HG03139 (cell line): ENCODE results near the gene AGT.
"Not testable (repeated sequence)": the region's sequence is repeated elsewhere in the genome, so short reads cannot be mapped to it uniquely, and the experiment has no call there.

Experiments
- ATAC-seq: cut with Tn5 transposase; IDR thresholded peaks from one replicate; pipeline ENCODE4 v1.9.1; 2021; ENCODE audit not compliant: unreplicated experiment

AGT gene

GRCh38 chr1:230693221-230693620 is 20.7 kb downstream of the AGT start:
- ATAC-seq, result no peak

- no peak for ATAC-seq
Measured at GRCh38 chr1:230691615-230692014, 22.3 kb downstream of the AGT start.

- no peak for ATAC-seq
Measured at GRCh38 chr1:230690101-230690500, 23.8 kb downstream of the AGT start.

DNA sequence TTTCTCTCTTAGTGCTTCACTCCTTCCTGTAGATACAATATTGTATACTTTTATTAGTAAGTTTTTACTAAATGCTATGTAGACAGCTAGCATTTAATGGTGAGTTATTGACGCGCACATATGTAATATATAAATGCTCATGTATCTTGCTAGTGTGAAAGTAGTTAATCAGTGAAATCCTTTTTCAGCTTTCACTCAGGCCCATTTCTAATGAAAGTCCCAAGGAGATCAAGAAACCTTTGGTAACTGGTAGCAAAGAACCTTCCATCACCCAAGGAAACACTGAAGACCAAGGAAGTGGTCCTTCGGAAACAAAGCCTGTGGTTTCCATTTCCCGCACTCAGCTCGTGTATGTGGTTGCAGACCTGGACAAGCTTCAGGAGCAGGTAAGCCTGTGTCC is 27.2 kb downstream of the AGT start:
- ATAC-seq, result no peak

DNA sequence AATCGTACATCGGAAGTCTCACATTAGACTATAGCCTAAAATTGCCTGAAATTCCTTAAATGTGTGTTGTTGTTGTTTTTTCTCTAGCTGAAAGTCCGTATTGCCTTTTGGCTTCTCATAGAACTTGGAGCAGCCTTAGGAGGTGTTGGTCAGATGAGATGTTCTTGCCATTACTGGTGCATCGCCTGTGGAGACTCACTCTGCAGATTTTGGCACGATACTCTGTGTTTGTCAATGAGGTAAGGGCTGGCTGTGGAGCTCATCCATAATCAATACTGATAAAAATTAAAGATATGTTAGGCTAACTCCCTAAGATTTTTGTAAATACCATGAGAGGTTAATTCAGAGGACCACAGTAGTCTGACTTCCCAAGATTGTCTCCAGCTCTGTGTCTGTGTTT is 28.9 kb downstream of the AGT start:
- ATAC-seq, result no peak

GRCh38 chr1:230684146-230684545 is 29.8 kb downstream of the AGT start:
- no peak for ATAC-seq

DNA sequence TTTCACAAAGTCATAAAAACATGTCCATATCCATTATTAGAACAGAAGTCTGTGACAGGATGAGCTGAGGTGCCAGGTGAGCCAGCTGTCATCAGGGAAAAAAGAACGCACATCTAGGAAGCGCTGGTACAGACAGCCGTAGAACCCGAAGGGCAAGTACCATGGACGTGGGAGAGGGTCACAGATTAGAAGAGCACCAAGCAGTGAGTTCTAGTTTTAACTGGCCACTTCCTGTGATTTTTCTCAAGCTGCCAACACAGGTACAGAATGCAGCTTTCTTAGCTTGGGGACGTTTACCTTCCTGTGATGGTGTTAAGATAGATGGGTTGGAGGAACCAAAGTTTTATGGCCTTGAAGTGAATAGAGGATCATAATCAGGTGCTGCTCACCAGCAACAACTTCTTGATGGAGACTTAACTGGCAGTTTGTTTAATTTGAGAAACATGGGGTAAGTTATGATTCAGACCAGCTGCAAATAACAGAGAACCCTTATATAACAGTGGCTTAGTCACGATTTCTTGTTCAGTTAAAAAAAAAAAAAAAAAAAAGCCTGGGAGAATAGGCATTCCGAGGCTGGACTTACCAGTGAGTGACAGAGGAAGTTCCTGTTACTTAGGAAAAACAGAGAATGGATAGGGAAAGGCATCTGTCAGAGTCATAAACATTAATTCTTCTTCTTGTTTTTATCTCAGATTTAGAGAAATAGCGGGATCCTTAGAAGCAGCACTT is 30.9 kb downstream of the AGT start:
- ATAC-seq, result no peak

- no peak for ATAC-seq
Measured at GRCh38 chr1:230682274-230682673, 31.6 kb downstream of the AGT start.

- ATAC-seq, result no peak
Measured at GRCh38 chr1:230681599-230681998, 32.3 kb downstream of the AGT start.

GRCh38 chr1:230680300-230681025 is 33.5 kb downstream of the AGT start:
- ATAC-seq, result no peak

- ATAC-seq, result no peak
Measured at GRCh38 chr1:230679825-230680224, 34.1 kb downstream of the AGT start.

DNA sequence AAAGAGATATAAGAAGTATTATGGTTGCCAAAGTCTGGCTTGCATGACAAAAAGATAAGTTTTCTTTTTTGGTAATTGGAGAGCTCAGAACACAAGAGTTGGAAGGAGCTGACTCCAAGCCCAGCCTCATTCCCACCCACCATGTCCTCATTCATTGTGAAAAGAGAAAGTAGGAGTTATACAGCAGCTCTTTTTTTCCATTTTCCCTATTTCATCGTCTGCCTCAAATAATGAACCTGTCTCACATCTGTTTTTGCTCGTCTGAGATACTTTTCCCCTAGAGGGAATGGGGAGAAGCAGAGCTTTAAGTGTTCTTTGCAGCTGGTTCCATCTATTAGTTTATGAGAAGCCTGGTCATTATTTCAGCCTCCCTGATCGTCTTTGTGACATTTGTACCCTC is 34.7 kb downstream of the AGT start:
- no peak for ATAC-seq

DNA sequence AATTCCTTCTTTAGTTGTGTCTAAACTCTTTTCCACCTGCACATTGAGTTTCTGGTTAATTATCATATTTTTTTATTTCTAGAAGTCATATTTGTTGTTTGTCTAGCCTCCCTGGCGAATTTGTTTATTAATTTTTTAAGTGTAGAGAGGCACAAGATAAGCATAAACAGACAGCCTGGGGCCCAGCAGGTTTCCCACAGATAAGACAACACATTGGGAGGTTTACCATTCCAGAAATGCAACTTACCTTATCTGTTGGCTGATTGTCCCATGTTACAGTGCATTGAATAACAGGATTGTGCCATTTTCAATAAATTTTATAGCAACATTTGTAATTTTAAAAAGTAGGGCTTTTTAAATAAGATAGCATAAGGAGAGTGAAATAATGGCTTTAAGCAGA is 36.7 kb downstream of the AGT start:
- ATAC-seq, result no peak

GRCh38 chr1:230674581-230674980 is 39.3 kb downstream of the AGT start:
- ATAC-seq, result no peak

- no peak for ATAC-seq
Measured at GRCh38 chr1:230669543-230669942, 44.4 kb downstream of the AGT start.

GRCh38 chr1:230668227-230668626 is 45.7 kb downstream of the AGT start:
- ATAC-seq, result no peak

GRCh38 chr1:230661976-230662375 is 51.9 kb downstream of the AGT start:
- no peak for ATAC-seq

- ATAC-seq, result no peak
Measured at GRCh38 chr1:230658691-230659090, 55.2 kb downstream of the AGT start.

- ATAC-seq, result not testable (repeated sequence)
Measured at GRCh38 chr1:230658103-230658502, 55.8 kb downstream of the AGT start.

DNA sequence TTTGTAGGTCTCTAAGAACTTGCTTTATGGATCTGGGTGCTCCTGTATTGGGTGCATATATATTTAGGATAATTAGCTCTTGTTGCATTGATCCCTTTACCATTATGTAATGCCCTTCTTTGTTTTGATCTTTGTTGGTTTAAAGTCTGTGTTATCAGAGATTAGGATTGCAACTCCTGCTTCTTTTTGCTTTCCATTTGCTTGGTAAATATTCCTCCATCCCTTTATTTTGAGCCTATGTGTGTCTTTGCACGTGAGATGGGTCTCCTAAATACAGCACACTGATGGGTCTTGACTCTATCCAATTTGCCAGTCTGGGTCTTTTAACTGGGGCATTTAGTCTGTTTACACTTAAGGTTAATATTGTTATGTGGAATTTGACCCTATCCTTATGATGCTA is 57.2 kb downstream of the AGT start:
- ATAC-seq, result not testable (repeated sequence)
